HEK293 (cell line): ENCODE measurements around the gene RSPO1.

ENCODE experiments used
- CTCF ChIA-PET: fragments of 350-600 bp; formaldehyde crosslinking; extraction: SDS; loops from one replicate; lab custom pipeline; 2021; ENCODE audit warnings: antibody characterized with exemption; lab: Yijun Ruan, JAX
- POLR2A ChIA-PET: fragments of 300-600 bp; formaldehyde crosslinking; extraction: SDS; loops from one replicate; lab custom pipeline; 2020; ENCODE audit warnings: antibody characterized with exemption, inconsistent platforms; lab: Yijun Ruan, JAX
- H3K27ac ChIP-seq: fragments of 200-500 bp; sonication (Bioruptor generic); 2 replicates; pipeline ENCODE4 v1.5.1; 2014; ENCODE audit warnings: low read depth, low read length, control low read depth, inconsistent platforms; ENCODE audit errors: extremely low read depth
- H3K36me3 ChIP-seq, 2 experiments: fragments of 200-500 bp in 1 of 2; sonication (Bioruptor generic) in 1 of 2; 1 replicate in 1 of 2; 2 replicates in 1 of 2; pipeline ENCODE4 v1.5.1; 2014 to 2017; ENCODE audit warnings: inconsistent platforms in 2 of 2, low read length in 2 of 2; ENCODE audit not compliant: control insufficient read depth in 2 of 2, insufficient read depth in 1 of 2
- H3K4me1 ChIP-seq: fragments of 200-500 bp; sonication (Bioruptor generic); 2 replicates; pipeline ENCODE4 v1.5.1; 2014; ENCODE audit warnings: mild to moderate bottlenecking, low read length, inconsistent platforms; ENCODE audit not compliant: control insufficient read depth, insufficient read depth
- H3K4me3 ChIP-seq: 2 replicates; pipeline ENCODE4 v1.5.1; 2011; ENCODE audit warnings: low read depth, mild to moderate bottlenecking, control low read depth, low read length, moderate library complexity
- H3K9me3 ChIP-seq: fragments of 200-500 bp; sonication (Bioruptor generic); 2 replicates; pipeline ENCODE4 v1.5.1; 2014; ENCODE audit warnings: low read depth, low read length, inconsistent platforms; ENCODE audit not compliant: control insufficient read depth, insufficient read depth
- HIC1 ChIP-seq: fragments of 450-650 bp; formaldehyde crosslinking; IDR thresholded peaks from 2 replicates; pipeline ENCODE4 v1.5.1; 2016; ENCODE audit warnings: missing biosample characterization, missing genetic modification characterization
- MEIS1 ChIP-seq: sonication (generic); formaldehyde crosslinking; IDR thresholded peaks from 2 replicates; pipeline ENCODE4 v1.8.1; 2022; ENCODE audit warnings: missing genetic modification reagents, mild to moderate bottlenecking, borderline replicate concordance
- OSR2 ChIP-seq: fragments of 450-650 bp; formaldehyde crosslinking; IDR thresholded peaks from 2 replicates; pipeline ENCODE4 v1.5.1; 2016; ENCODE audit warnings: missing biosample characterization, missing genetic modification characterization
- SALL2 ChIP-seq: fragments of 450-650 bp; formaldehyde crosslinking; IDR thresholded peaks from 2 replicates; pipeline ENCODE4 v1.5.0; 2017; ENCODE audit warnings: missing biosample characterization, mild to moderate bottlenecking, missing genetic modification characterization, borderline replicate concordance
- WT1 ChIP-seq: fragments of 450-650 bp; formaldehyde crosslinking; IDR thresholded peaks from 2 replicates; pipeline ENCODE4 v1.5.1; 2016; ENCODE audit warnings: missing biosample characterization, missing genetic modification characterization
- ZBTB1 ChIP-seq: fragments of 450-650 bp; formaldehyde crosslinking; IDR thresholded peaks from 2 replicates; pipeline ENCODE4 v1.5.1; 2016; ENCODE audit warnings: missing biosample characterization, missing genetic modification characterization
- ZBTB10 ChIP-seq: fragments of 450-650 bp; formaldehyde crosslinking; IDR thresholded peaks from 2 replicates; pipeline ENCODE4 v1.5.1; 2016; ENCODE audit warnings: missing biosample characterization, missing genetic modification characterization
- ZBTB11 ChIP-seq: fragments of 450-650 bp; formaldehyde crosslinking; conservative IDR thresholded peaks from 2 replicates; pipeline ENCODE4 v1.5.1; 2016; ENCODE audit warnings: low read depth, missing biosample characterization, missing genetic modification characterization
- ZIC2 ChIP-seq: fragments of 450-650 bp; formaldehyde crosslinking; IDR thresholded peaks from 2 replicates; pipeline ENCODE4 v1.5.1; 2016; ENCODE audit warnings: missing biosample characterization, missing genetic modification characterization
- ZNF121 ChIP-seq: fragments of 450-650 bp; formaldehyde crosslinking; IDR thresholded peaks from 2 replicates; pipeline ENCODE4 v1.5.1; 2016; ENCODE audit warnings: missing biosample characterization, missing genetic modification characterization
- ZNF175 ChIP-seq: fragments of 450-650 bp; formaldehyde crosslinking; IDR thresholded peaks from 2 replicates; pipeline ENCODE4 v1.5.1; 2016; ENCODE audit warnings: missing biosample characterization, missing genetic modification characterization
- ZNF266 ChIP-seq: fragments of 450-650 bp; formaldehyde crosslinking; IDR thresholded peaks from 2 replicates; pipeline ENCODE4 v1.5.1; 2016; ENCODE audit warnings: missing biosample characterization, missing genetic modification characterization, low read depth
- ZNF292 ChIP-seq: fragments of 450-650 bp; formaldehyde crosslinking; IDR thresholded peaks from 2 replicates; pipeline ENCODE4 v1.5.1; 2016; ENCODE audit warnings: low read depth, missing biosample characterization, missing genetic modification characterization, borderline replicate concordance
- ZNF416 ChIP-seq: fragments of 450-650 bp; formaldehyde crosslinking; IDR thresholded peaks from 2 replicates; pipeline ENCODE4 v1.5.1; 2016; ENCODE audit warnings: missing biosample characterization, missing genetic modification characterization
- ZNF513 ChIP-seq: fragments of 450-650 bp; IDR thresholded peaks from 2 replicates; pipeline ENCODE4 v1.5.1; 2018; ENCODE audit warnings: missing biosample characterization, missing genetic modification characterization
- ZNF530 ChIP-seq: fragments of 450-650 bp; formaldehyde crosslinking; IDR thresholded peaks from 2 replicates; pipeline ENCODE4 v1.5.1; 2016; ENCODE audit warnings: low read depth, missing biosample characterization, missing genetic modification characterization
- ZNF664 ChIP-seq: fragments of 450-650 bp; formaldehyde crosslinking; IDR thresholded peaks from 2 replicates; pipeline ENCODE4 v1.5.1; 2016; ENCODE audit warnings: missing biosample characterization, missing genetic modification characterization
- ZNF707 ChIP-seq: fragments of 450-650 bp; formaldehyde crosslinking; IDR thresholded peaks from 2 replicates; pipeline ENCODE4 v1.5.1; 2016; ENCODE audit warnings: missing biosample characterization, missing genetic modification characterization
- ZNF747 ChIP-seq: fragments of 450-650 bp; formaldehyde crosslinking; IDR thresholded peaks from 2 replicates; pipeline ENCODE4 v1.5.1; 2016; ENCODE audit warnings: missing biosample characterization, missing genetic modification characterization
- ZNF791 ChIP-seq: fragments of 450-650 bp; formaldehyde crosslinking; IDR thresholded peaks from 2 replicates; pipeline ENCODE4 v1.5.1; 2016; ENCODE audit warnings: missing biosample characterization, missing genetic modification characterization

RSPO1 gene

GRCh38 chr1:37621326-37621870 lies 13.3 kb downstream of the RSPO1 start:
- Histone ChIP-seq H3K27ac (no peak overlapping the region), H3K4me3 (no peak overlapping the region), H3K9me3 (no peaks in the 10 kb centered on the region), H3K36me3 (no peaks in the 10 kb centered on the region), H3K4me1 (no peaks in the 10 kb centered on the region)
- POLR2A ChIA-PET: no interaction called here
- no peak for TF ChIP-seq ZNF292 (tag by site-specific recombination)
- TF ChIP-seq ZNF530 (tag by site-specific recombination): no peak
- TF ChIP-seq ZNF175: no peak
- no peak for TF ChIP-seq ZNF664
- no peak for TF ChIP-seq ZNF266 (tag by site-specific recombination)
- TF ChIP-seq ZNF513 (tag by site-specific recombination): no peak
- no peak for TF ChIP-seq HIC1 (tag by site-specific recombination)
- TF ChIP-seq WT1 (tag by site-specific recombination): no peak
- TF ChIP-seq ZNF791: no peak
- TF ChIP-seq ZBTB1 (tag by site-specific recombination): no peak
- TF ChIP-seq MEIS1: no peak
- TF ChIP-seq ZNF747 (tag by site-specific recombination): no peak
- TF ChIP-seq ZBTB11 (tag by site-specific recombination): no peak
- no peak for TF ChIP-seq SALL2 (tag by site-specific recombination)
- TF ChIP-seq ZBTB10: no peak
- TF ChIP-seq ZIC2 (tag by site-specific recombination): no peak
- no peak for TF ChIP-seq OSR2 (tag by site-specific recombination)
- TF ChIP-seq ZNF416: no peak
- TF ChIP-seq ZNF707 (tag by site-specific recombination): no peak
- no peak for TF ChIP-seq ZNF121
- CTCF ChIA-PET: interaction anchor here (0.7 to 1.8 kb wide), 7 partner anchors 8 to 60 kb away, joined by 3 to 5 read pairs (median 3); no protein-coding TSS in a partner anchor
